HUES48 (cell line): ENCODE measurements around the gene MICAL2.

Experiments used
- H3K27ac ChIP-seq: one replicate; pipeline ENCODE4 v1.7.0; 2013; ENCODE audit warnings: low read depth, low read length, inconsistent platforms
- H3K27me3 ChIP-seq: 2 replicates; pipeline ENCODE4 v1.6.1; 2013; ENCODE audit warnings: mild to moderate bottlenecking, low read length; ENCODE audit not compliant: control insufficient read depth, insufficient read depth
- H3K36me3 ChIP-seq: 2 replicates; pipeline ENCODE4 v1.6.1; 2013; ENCODE audit warnings: low read length; ENCODE audit not compliant: control insufficient read depth, insufficient read depth
- H3K4me1 ChIP-seq: 2 replicates; pipeline ENCODE4 v1.6.1; 2013; ENCODE audit warnings: mild to moderate bottlenecking, low read length; ENCODE audit not compliant: control insufficient read depth, insufficient read depth
- H3K4me3 ChIP-seq: 2 replicates; pipeline ENCODE4 v1.5.1; 2013; ENCODE audit warnings: mild to moderate bottlenecking, low read depth, low read length
- H3K9ac ChIP-seq: 2 replicates; pipeline ENCODE4 v1.6.1; 2013; ENCODE audit warnings: mild to moderate bottlenecking, low read depth, low read length, moderate library complexity
- H3K9me3 ChIP-seq: 2 replicates; pipeline ENCODE4 v1.6.1; 2013; ENCODE audit warnings: low read length; ENCODE audit not compliant: control insufficient read depth, insufficient read depth

The MICAL2 gene

GRCh38 chr11:12186701-12187100 is 76.3 kb downstream of the MICAL2 start:
- H3K36me3 ChIP-seq = no peaks in the 10 kb centered on the region
- no peaks in the 10 kb centered on the region for H3K27me3 ChIP-seq
- no peaks in the 10 kb centered on the region for H3K9me3 ChIP-seq
- H3K4me3 ChIP-seq = no peak overlapping the region
- no peak overlapping the region for H3K9ac ChIP-seq
- no peak overlapping the region for H3K27ac ChIP-seq
- H3K4me1 ChIP-seq = no peaks in the 10 kb centered on the region

- Histone ChIP-seq H3K27ac (no peak overlapping the region), H3K4me1 (no peaks in the 10 kb centered on the region), H3K27me3 (no peaks in the 10 kb centered on the region), H3K9me3 (no peaks in the 10 kb centered on the region), H3K9ac (no peak overlapping the region), H3K4me3 (no peak overlapping the region), H3K36me3 (no peaks in the 10 kb centered on the region)
These were observed 77.0 kb downstream of the MICAL2 start for GRCh38 chr11:12187399-12187798.

- no peak overlapping the region for H3K27ac ChIP-seq
- H3K4me1 ChIP-seq = no peaks in the 10 kb centered on the region
- H3K36me3 ChIP-seq = no peaks in the 10 kb centered on the region
- H3K27me3 ChIP-seq = no peaks in the 10 kb centered on the region
- H3K9ac ChIP-seq = no peak overlapping the region
- no peaks in the 10 kb centered on the region for H3K9me3 ChIP-seq
- no peak overlapping the region for H3K4me3 ChIP-seq
These were observed 78.3 kb downstream of the MICAL2 start for GRCh38 chr11:12188548-12189317.

- no peaks in the 10 kb centered on the region for H3K4me1 ChIP-seq
- no peaks in the 10 kb centered on the region for H3K36me3 ChIP-seq
- no peaks in the 10 kb centered on the region for H3K9me3 ChIP-seq
- no peak overlapping the region for H3K9ac ChIP-seq
- no peak overlapping the region for H3K4me3 ChIP-seq
- H3K27ac ChIP-seq = no peak overlapping the region
- no peaks in the 10 kb centered on the region for H3K27me3 ChIP-seq
These were observed 79.3 kb downstream of the MICAL2 start for GRCh38 chr11:12189543-12190235.

GRCh38 chr11:12190511-12190910 is 80.1 kb downstream of the MICAL2 start:
- no peak overlapping the region for H3K27ac ChIP-seq
- no peaks in the 10 kb centered on the region for H3K27me3 ChIP-seq
- no peak overlapping the region for H3K4me3 ChIP-seq
- H3K36me3 ChIP-seq = no peaks in the 10 kb centered on the region
- H3K4me1 ChIP-seq = no peaks in the 10 kb centered on the region
- H3K9ac ChIP-seq = no peak overlapping the region
- no peaks in the 10 kb centered on the region for H3K9me3 ChIP-seq

- no peaks in the 10 kb centered on the region for H3K9me3 ChIP-seq
- H3K36me3 ChIP-seq = no peaks in the 10 kb centered on the region
- H3K4me1 ChIP-seq = no peaks in the 10 kb centered on the region
- no peak overlapping the region for H3K4me3 ChIP-seq
- H3K27me3 ChIP-seq = no peaks in the 10 kb centered on the region
- H3K27ac ChIP-seq = no peak overlapping the region
- no peak overlapping the region for H3K9ac ChIP-seq
These were observed 82.6 kb downstream of the MICAL2 start for GRCh38 chr11:12192794-12193514.

- Histone ChIP-seq H3K36me3 (no peaks in the 10 kb centered on the region), H3K4me1 (no peaks in the 10 kb centered on the region), H3K9me3 (no peaks in the 10 kb centered on the region), H3K27ac (no peak overlapping the region), H3K27me3 (no peaks in the 10 kb centered on the region), H3K4me3 (no peak overlapping the region), H3K9ac (no peak overlapping the region)
These were observed 83.3 kb downstream of the MICAL2 start for GRCh38 chr11:12193515-12194336.

GRCh38 chr11:12195768-12196167 is 85.4 kb downstream of the MICAL2 start:
- no peaks in the 10 kb centered on the region for H3K36me3 ChIP-seq
- no peaks in the 10 kb centered on the region for H3K9me3 ChIP-seq
- no peak overlapping the region for H3K4me3 ChIP-seq
- no peak overlapping the region for H3K9ac ChIP-seq
- no peaks in the 10 kb centered on the region for H3K27me3 ChIP-seq
- no peak overlapping the region for H3K27ac ChIP-seq
- H3K4me1 ChIP-seq = no peaks in the 10 kb centered on the region

- Histone ChIP-seq H3K27me3 (no peaks in the 10 kb centered on the region), H3K27ac (no peak overlapping the region), H3K9me3 (no peaks in the 10 kb centered on the region), H3K4me1 (no peaks in the 10 kb centered on the region), H3K4me3 (no peak overlapping the region), H3K36me3 (no peaks in the 10 kb centered on the region), H3K9ac (no peak overlapping the region)
These were observed 85.9 kb downstream of the MICAL2 start for GRCh38 chr11:12196308-12196707.

- H3K9ac ChIP-seq = no peak overlapping the region
- H3K27ac ChIP-seq = no peak overlapping the region
These were observed 86.5 kb downstream of the MICAL2 start for GRCh38 chr11:12196872-12197271.

More at GRCh38 chr11:12196872-12197271, 86.5 kb downstream of the MICAL2 start:
- no peaks in the 10 kb centered on the region for H3K27me3 ChIP-seq
- H3K4me3 ChIP-seq = no peak overlapping the region
- no peaks in the 10 kb centered on the region for H3K4me1 ChIP-seq
- no peaks in the 10 kb centered on the region for H3K36me3 ChIP-seq
- H3K9me3 ChIP-seq = no peaks in the 10 kb centered on the region
